Spleen (tissue), 11 donors: ENCODE results near the gene CCDC82. TPM values are rescaled to one million over a fixed set of nuclear protein-coding genes. Genes with fewer than 3 reads are reported as not detected.

Source experiments
- DNase-seq: peaks from one replicate; pipeline ENCODE4 v3.0.0-alpha.2; 2020
- H3K27ac ChIP-seq, 8 donors: fragments of 200-600 bp; sonication (generic) in 7 of 8; 1 replicate in 4 of 8; 2 replicates in 4 of 8; pipeline versions ENCODE4 v1.5.0 to v1.8.0; 2016 to 2021; ENCODE audit warnings: inconsistent platforms in 4 of 8, mild to moderate bottlenecking in 4 of 8, moderate library complexity in 1 of 8
- H3K27me3 ChIP-seq, 7 donors: fragments of 200-600 bp; sonication (generic) in 6 of 7; replicated peaks in 1 of 7; 1 replicate in 4 of 7; 2 replicates in 3 of 7; pipeline versions ENCODE4 v1.5.0 to v1.8.0; 2016 to 2021; ENCODE audit warnings: inconsistent platforms in 3 of 7, mild to moderate bottlenecking in 1 of 7
- H3K36me3 ChIP-seq, 6 donors: fragments of 200-600 bp; sonication (generic) in 5 of 6; 1 replicate in 4 of 6; 2 replicates in 2 of 6; pipeline versions ENCODE4 v1.5.0 to v1.8.0; 2016 to 2021; ENCODE audit warnings: inconsistent platforms in 2 of 6
- H3K4me1 ChIP-seq, 6 donors: fragments of 200-600 bp; sonication (generic) in 5 of 6; 1 replicate in 3 of 6; 2 replicates in 3 of 6; pipeline versions ENCODE4 v1.5.0 to v1.8.0; 2016 to 2021; ENCODE audit warnings: inconsistent platforms in 3 of 6
- H3K4me3 ChIP-seq, 8 donors: fragments of 200-600 bp; sonication (generic) in 7 of 8; 1 replicate in 4 of 8; 2 replicates in 4 of 8; pipeline versions ENCODE4 v1.5.0 to v1.8.0; 2016 to 2021; ENCODE audit warnings: inconsistent platforms in 4 of 8, mild to moderate bottlenecking in 4 of 8, moderate library complexity in 2 of 8
- H3K9me3 ChIP-seq, 8 donors: fragments of 200-600 bp; sonication (generic) in 7 of 8; 1 replicate in 4 of 8; 2 replicates in 4 of 8; pipeline versions ENCODE4 v1.5.0 to v1.8.0; 2016 to 2021; ENCODE audit warnings: inconsistent platforms in 4 of 8
- CTCF ChIP-seq, 11 experiments: fragments of 200-600 bp in 7 of 11; fragments of 450-650 bp in 4 of 11; sonication (generic) in 4 of 11; IDR thresholded peaks in 8 of 11; conservative IDR thresholded peaks in 3 of 11; 1 replicate in 7 of 11; 2 replicates in 4 of 11; pipeline versions ENCODE4 v1.4.0 to v1.8.0; 2016 to 2021; ENCODE audit warnings: antibody characterized with exemption in 11 of 11, inconsistent platforms in 4 of 11, mild to moderate bottlenecking in 1 of 11
- POLR2A ChIP-seq, 3 donors: fragments of 450-650 bp; IDR thresholded peaks; one replicate each; pipeline ENCODE4 v1.5.1; 2017; ENCODE audit warnings: antibody characterized with exemption in 3 of 3, mild to moderate bottlenecking in 1 of 3
- POLR2AphosphoS5 ChIP-seq, 3 donors: sonication (generic); formaldehyde crosslinking; IDR thresholded peaks; one replicate each; pipeline ENCODE4 v1.5.1; 2017; ENCODE audit warnings: antibody characterized with exemption in 3 of 3
- WGBS, 5 donors: extraction: QIAGEN DNeasy Blood & Tissue Kit in 3 of 5; methylation state at CpG; one replicate each; pipeline versions ENCODE4 v1.1.5 to v1.1.7; 2013 to 2018; 5-methylcytosine and 5-hydroxymethylcytosine counted together
- intact Hi-C: fragments of 100-400 bp; cut with DNase I; formaldehyde crosslinking; loops from one replicate; pipeline ENCODE4 v1.15.0; 2023; ENCODE audit warnings: low total_unique reads
- polyA plus RNA-seq, 3 donors: library from polyadenylated mRNA; stranded (reverse); fragments of 200-250 nt; gene quantifications; one replicate each; pipeline ENCODE4 v1.2.1, GENCODE V29; 2013
- total RNA-seq, 7 donors: library from RNA; depleted of rRNA in 3 of 7; stranded (reverse); fragments of >200 nt in 3 of 7; fragmentation: NEBNext Ultra II Directional in 4 of 7; extraction: Animal tissue kit (Norgen Biotek cat#: 25700) in 4 of 7; gene quantifications; one replicate each; pipeline versions ENCODE4 v1.1.0 to v1.2.1, GENCODE V29; 2016 to 2021
- donor health status: healthy with polysubstance abuse.
- donor health status: DM: no; HTN: no; CAD: no; lungs with moderate emphysema.
- donor health status: DM: no; HTN: no; CAD: no.
- donor health status: Bipolar disorder and iron deficiency.
- donor health status: healthy.
- donor health status: DM: no; HTN: no; CAD: no.
- donor health status: DM: yes; HTN: yes; CAD: no.

The CCDC82 gene
- total and polyA plus RNA-seq, 10 donors = 21.4 to 59.8 (median 37.6) TPM

GRCh38 chr11:96321091-96321490, 68.6 kb downstream of the CCDC82 start:
- Histone ChIP-seq H3K9me3 (no peaks in the 10 kb centered on the region), H3K27ac (peak overlapping the region in 3 of 8 donors; percentile 0 to 4 (median 3)), H3K27me3 (no peaks in the 10 kb centered on the region), H3K4me3 (no peak overlapping the region), H3K4me1 (peaks cover 8 to 84% (median 40%) of the 10 kb centered on the region in 6 donors), H3K36me3 (peaks cover 0 to 13% (median 0%) of the 10 kb centered on the region in 6 donors)
- intact Hi-C loops = no loop called here
- TF ChIP-seq POLR2A (IDR thresholded peaks at IDR 0.05) (no peak), CTCF (IDR thresholded peaks at IDR 0.05 in 8 of 11, conservative IDR thresholded peaks at IDR 0.05 in 3 of 11) (no peak), POLR2AphosphoS5 (IDR thresholded peaks at IDR 0.05) (no peak)
- 83 to 90% (median 88%) methylated on average over 5 of the region's 5 CpGs for WGBS, 5 donors
- DNase-seq = no peak

GRCh38 chr11:96319898-96320656, 69.6 kb downstream of the CCDC82 start:
- intact Hi-C loops = no loop called here
- WGBS, 5 donors = 86 to 93% (median 90%) methylated on average over 2 of the region's 2 CpGs
- H3K4me1 ChIP-seq = peaks cover 10 to 84% (median 41%) of the 10 kb centered on the region in 6 donors

GRCh38 chr11:96318850-96319249, 70.9 kb downstream of the CCDC82 start:
- no peak for TF ChIP-seq POLR2A (IDR thresholded peaks at IDR 0.05)
- TF ChIP-seq CTCF (IDR thresholded peaks at IDR 0.05 in 8 of 11, conservative IDR thresholded peaks at IDR 0.05 in 3 of 11) = no peak
- no peak for TF ChIP-seq POLR2AphosphoS5 (IDR thresholded peaks at IDR 0.05)
- Histone ChIP-seq H3K4me3 (no peak overlapping the region), H3K27me3 (no peaks in the 10 kb centered on the region), H3K36me3 (peaks cover 0 to 13% (median 0%) of the 10 kb centered on the region in 6 donors), H3K9me3 (no peaks in the 10 kb centered on the region), H3K4me1 (peaks cover 22 to 88% (median 51%) of the 10 kb centered on the region in 6 donors), H3K27ac (peak overlapping the region in 2 of 8 donors; percentile 2 to 8)
- no peak for DNase-seq
- intact Hi-C loops = no loop called here
- 85 to 92% (median 90%) methylated on average over 3 of the region's 3 CpGs for WGBS, 5 donors

More at GRCh38 chr11:96319898-96320656, 69.6 kb downstream of the CCDC82 start:
- TF ChIP-seq POLR2A (IDR thresholded peaks at IDR 0.05) = no peak
- no peak for TF ChIP-seq CTCF (IDR thresholded peaks at IDR 0.05 in 8 of 11, conservative IDR thresholded peaks at IDR 0.05 in 3 of 11)
- TF ChIP-seq POLR2AphosphoS5 (IDR thresholded peaks at IDR 0.05) = no peak
- Histone ChIP-seq H3K27me3 (no peaks in the 10 kb centered on the region), H3K9me3 (no peaks in the 10 kb centered on the region), H3K27ac (peak overlapping the region in 3 of 8 donors; percentile 0 to 4 (median 2)), H3K36me3 (peaks cover 0 to 13% (median 0%) of the 10 kb centered on the region in 6 donors), H3K4me3 (no peak overlapping the region)
- DNase-seq = no peak

- no peak for DNase-seq
- H3K4me3 ChIP-seq = no peak overlapping the region
- WGBS, 5 donors = 44 to 64% (median 49%) methylated on average over 1 of the region's 1 CpG
- peaks cover 24 to 92% (median 55%) of the 10 kb centered on the region in 6 donors for H3K4me1 ChIP-seq
- H3K36me3 ChIP-seq = peaks cover 0 to 13% (median 0%) of the 10 kb centered on the region in 6 donors
- H3K27me3 ChIP-seq = no peaks in the 10 kb centered on the region
- peak overlapping the region in 1 of 8 donors; percentile 8 for H3K27ac ChIP-seq
- H3K9me3 ChIP-seq = no peaks in the 10 kb centered on the region
- TF ChIP-seq POLR2A (IDR thresholded peaks at IDR 0.05) (no peak), POLR2AphosphoS5 (IDR thresholded peaks at IDR 0.05) (no peak), CTCF (IDR thresholded peaks at IDR 0.05 in 8 of 11, conservative IDR thresholded peaks at IDR 0.05 in 3 of 11) (no peak)
- intact Hi-C loops = no loop called here
Measured at GRCh38 chr11:96318399-96318798, 71.3 kb downstream of the CCDC82 start.
